Stimulated activated CD8-positive, alpha-beta memory T cell treated with anti-CD3 and anti-CD28 coated beads, Interleukin-7, amount 100 ng/mL, for 24 hours (primary cell): Measurements from ENCODE around the gene CRTAP.
"Not testable (repeated sequence)": the region's sequence is repeated elsewhere in the genome, so short reads cannot be mapped to it uniquely, and the experiment has no call there.

Experiments
- DNase-seq: peaks from one replicate; pipeline ENCODE4 v3.0.0-alpha.2; 2020; ENCODE audit warnings: low read depth

CRTAP gene

GRCh38 chr3:33113772-33114621, at the start of gene CRTAP:
CRTAP (plus strand) TSS chr3:33114014; CDS start chr3:33114078, 64 bp downstream.
- DNase-seq = peak; percentile 72

- DNase-seq = no peak
Measured at GRCh38 chr3:33064929-33065328, 48.9 kb upstream of the CRTAP start.

GRCh38 chr3:33067484-33067883, 46.3 kb upstream of the CRTAP start:
- DNase-seq = no peak

- DNase-seq = not testable (repeated sequence)
Measured at GRCh38 chr3:33069862-33070261, 44.0 kb upstream of the CRTAP start.

- no peak for DNase-seq
Measured at GRCh38 chr3:33071181-33071580, 42.6 kb upstream of the CRTAP start.

GRCh38 chr3:33071946-33072345, 41.9 kb upstream of the CRTAP start:
- DNase-seq = no peak

- DNase-seq = peak; percentile 48
Measured at GRCh38 chr3:33074217-33075067, 39.4 kb upstream of the CRTAP start.

- DNase-seq = no peak
Measured at GRCh38 chr3:33075995-33076394, 37.8 kb upstream of the CRTAP start.

GRCh38 chr3:33076952-33077351, 36.9 kb upstream of the CRTAP start:
- DNase-seq = no peak

GRCh38 chr3:33077976-33078375, 35.8 kb upstream of the CRTAP start:
- no peak for DNase-seq

GRCh38 chr3:33079813-33080212, 34.0 kb upstream of the CRTAP start:
- DNase-seq = not testable (repeated sequence)

GRCh38 chr3:33081812-33082211, 32.0 kb upstream of the CRTAP start:
- DNase-seq = no peak

GRCh38 chr3:33083958-33084357, 29.9 kb upstream of the CRTAP start:
- no peak for DNase-seq

GRCh38 chr3:33088691-33089090, 25.1 kb upstream of the CRTAP start:
- no peak for DNase-seq

GRCh38 chr3:33089515-33089914, 24.3 kb upstream of the CRTAP start:
- no peak for DNase-seq

- no peak for DNase-seq
Measured at GRCh38 chr3:33091746-33092145, 22.1 kb upstream of the CRTAP start.

GRCh38 chr3:33092496-33093254, 21.1 kb upstream of the CRTAP start:
- no peak for DNase-seq

GRCh38 chr3:33093847-33094246, 20.0 kb upstream of the CRTAP start:
- no peak for DNase-seq

- no peak for DNase-seq
Measured at GRCh38 chr3:33095436-33095835, 18.4 kb upstream of the CRTAP start.

- DNase-seq = peak; percentile 18
Measured at GRCh38 chr3:33096093-33096868, 17.5 kb upstream of the CRTAP start.

- no peak for DNase-seq
Measured at GRCh38 chr3:33099109-33099645, 14.6 kb upstream of the CRTAP start.
